Breast epithelium (tissue), 4 donors: ENCODE data around the gene RNF6. TPM values are rescaled to one million over a fixed set of nuclear protein-coding genes. Genes with fewer than 3 reads are reported as not detected.

ENCODE experiments used
- DNase-seq, 2 donors: peaks; one replicate each; pipeline ENCODE4 v3.0.0-alpha.2; 2019; ENCODE audit warnings: low spot score in 2 of 2
- H3K27ac ChIP-seq, 2 donors: fragments of 200-600 bp; sonication (generic) in 1 of 2; one replicate each; pipeline ENCODE4 v1.5.1; 2016 to 2019; ENCODE audit warnings: mild to moderate bottlenecking in 1 of 2
- H3K27me3 ChIP-seq, 2 donors: fragments of 200-600 bp; sonication (generic) in 1 of 2; one replicate each; pipeline versions ENCODE4 v1.5.1 to v1.6.0; 2017 to 2019; ENCODE audit warnings: control low read depth in 1 of 2, mild to moderate bottlenecking in 1 of 2
- H3K36me3 ChIP-seq: fragments of 200-600 bp; one replicate; pipeline ENCODE4 v1.5.1; 2019
- H3K4me1 ChIP-seq, 2 donors: fragments of 200-600 bp; sonication (generic); one replicate each; pipeline ENCODE4 v1.5.1; 2016 to 2019; ENCODE audit warnings: control low read depth in 1 of 2
- H3K4me3 ChIP-seq, 3 donors: fragments of 200-600 bp; sonication (generic); 1 replicate in 2 of 3; 2 replicates in 1 of 3; pipeline ENCODE4 v1.5.1; 2016 to 2019; ENCODE audit warnings: mild to moderate bottlenecking in 3 of 3, moderate library complexity in 2 of 3
- H3K9me3 ChIP-seq, 2 donors: fragments of 200-600 bp; sonication (generic) in 1 of 2; one replicate each; pipeline ENCODE4 v1.5.1; 2016 to 2019; ENCODE audit warnings: control low read depth in 1 of 2
- CTCF ChIP-seq, 3 donors: fragments of 450-650 bp; IDR thresholded peaks; one replicate each; pipeline ENCODE4 v1.5.1; 2016 to 2017; ENCODE audit warnings: antibody characterized with exemption in 3 of 3, mild to moderate bottlenecking in 3 of 3, moderate library complexity in 3 of 3
- POLR2A ChIP-seq: fragments of 450-650 bp; IDR thresholded peaks from one replicate; pipeline ENCODE4 v1.6.1; 2016; ENCODE audit warnings: antibody characterized with exemption, mild to moderate bottlenecking, moderate library complexity
- POLR2AphosphoS5 ChIP-seq, 3 donors: sonication (generic); formaldehyde crosslinking; IDR thresholded peaks; one replicate each; pipeline ENCODE4 v1.6.1; 2017; ENCODE audit warnings: antibody characterized with exemption in 3 of 3
- intact Hi-C: fragments of 100-400 bp; cut with DNase I; formaldehyde crosslinking; loops from one replicate; pipeline ENCODE4 v1.15.1; 2023; ENCODE audit warnings: low total_unique reads
- total RNA-seq, 3 donors: library from RNA; depleted of rRNA; stranded (reverse); fragments of >200 nt; gene quantifications; one replicate each; pipeline ENCODE4 v1.1.0, GENCODE V29; 2016

RNF6 gene
- total RNA-seq, 3 donors from 2014 or later: 21.0 to 31.5 (median 27.7) TPM

- Histone ChIP-seq H3K36me3 (no peaks in the 10 kb centered on the region), H3K4me3 (no peak overlapping the region), H3K9me3 (peaks cover 5 to 7% of the 10 kb centered on the region in 2 donors), H3K27me3 (no peaks in the 10 kb centered on the region), H3K27ac (no peak overlapping the region), H3K4me1 (no peaks in the 10 kb centered on the region)
- no peak for TF ChIP-seq POLR2A
- TF ChIP-seq POLR2AphosphoS5 (IDR thresholded peaks at IDR 0.05): no peak
- no peak for TF ChIP-seq CTCF (IDR thresholded peaks at IDR 0.05)
- DNase-seq: no peak
- intact Hi-C loops: no loop called here
These were observed 21.3 kb downstream of the RNF6 start for GRCh38 chr13:26200811-26201210.

DNA sequence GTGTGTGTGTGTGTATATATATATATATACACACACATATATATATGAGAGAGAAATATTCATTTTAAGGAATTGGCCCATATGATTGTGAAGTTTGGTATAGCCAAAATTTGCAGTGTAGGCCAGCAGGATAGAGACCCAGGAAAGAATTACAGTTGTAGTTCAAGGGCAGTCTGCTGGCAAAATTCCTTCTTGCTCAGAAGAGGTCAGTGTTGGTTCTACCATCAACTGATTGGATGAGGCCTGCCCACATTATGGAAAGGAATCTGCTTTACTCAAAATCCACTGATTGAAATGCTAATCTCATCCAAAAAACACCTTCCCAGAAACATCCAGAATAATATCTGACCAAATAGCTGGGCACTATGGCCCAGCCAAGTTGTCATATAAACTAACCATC, 24.0 kb downstream of the RNF6 start:
- DNase-seq: no peak
- Histone ChIP-seq H3K27me3 (no peaks in the 10 kb centered on the region), H3K36me3 (no peaks in the 10 kb centered on the region), H3K9me3 (peaks cover 5 to 7% of the 10 kb centered on the region in 2 donors), H3K4me3 (no peak overlapping the region), H3K27ac (no peak overlapping the region), H3K4me1 (no peaks in the 10 kb centered on the region)
- intact Hi-C loops: no loop called here
- no peak for TF ChIP-seq POLR2AphosphoS5 (IDR thresholded peaks at IDR 0.05)
- no peak for TF ChIP-seq CTCF (IDR thresholded peaks at IDR 0.05)
- no peak for TF ChIP-seq POLR2A

DNA sequence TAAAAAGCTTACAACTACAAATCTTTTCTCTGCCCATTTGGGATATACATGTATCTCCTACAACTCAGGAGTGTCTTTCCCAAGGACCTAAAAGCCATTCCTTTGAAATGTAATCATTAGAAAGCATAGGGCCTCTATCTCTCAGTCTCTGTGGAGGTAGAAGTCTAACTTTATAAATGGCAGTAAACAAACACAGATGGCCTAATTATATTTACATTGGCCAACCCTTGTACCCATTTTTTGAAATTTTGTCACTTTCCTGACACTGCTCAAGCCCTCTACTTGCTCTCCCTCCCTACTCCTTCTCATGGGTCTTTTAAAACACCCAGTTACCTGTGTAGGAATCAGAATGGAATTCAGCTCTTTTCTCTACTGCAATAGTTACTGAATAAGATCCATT, 24.8 kb downstream of the RNF6 start:
- intact Hi-C loops: no loop called here
- Histone ChIP-seq H3K36me3 (no peaks in the 10 kb centered on the region), H3K4me1 (no peaks in the 10 kb centered on the region), H3K27ac (no peak overlapping the region), H3K4me3 (no peak overlapping the region), H3K27me3 (no peaks in the 10 kb centered on the region), H3K9me3 (peaks cover 9 to 11% of the 10 kb centered on the region in 2 donors)
- TF ChIP-seq POLR2A (no peak), CTCF (IDR thresholded peaks at IDR 0.05) (no peak), POLR2AphosphoS5 (IDR thresholded peaks at IDR 0.05) (no peak)
- no peak for DNase-seq

GRCh38 chr13:26186995-26187394, 35.1 kb downstream of the RNF6 start:
- peak overlapping the region; percentile 55 to 92 (median 60) for H3K4me3 ChIP-seq
- intact Hi-C loops: loop anchor here (1.0 to 10.0 kb wide), 2 partner anchors 25 to 508 kb away; no protein-coding TSS in a partner anchor
- no peak for DNase-seq
- no peaks in the 10 kb centered on the region for H3K9me3 ChIP-seq
- no peaks in the 10 kb centered on the region for H3K4me1 ChIP-seq
- no peaks in the 10 kb centered on the region for H3K36me3 ChIP-seq
- TF ChIP-seq CTCF (IDR thresholded peaks at IDR 0.05) (no peak), POLR2A (no peak), POLR2AphosphoS5 (IDR thresholded peaks at IDR 0.05) (no peak)
- H3K27me3 ChIP-seq: no peaks in the 10 kb centered on the region
- peak overlapping the region; percentile 19 to 69 for H3K27ac ChIP-seq

GRCh38 chr13:26186118-26186870, 35.8 kb downstream of the RNF6 start:
- no peaks in the 10 kb centered on the region for H3K9me3 ChIP-seq
- TF ChIP-seq CTCF (IDR thresholded peaks at IDR 0.05): peak in 2 of 3 donors; percentile 28 to 56
- TF ChIP-seq POLR2AphosphoS5 (IDR thresholded peaks at IDR 0.05): peak; percentile 62 to 83 (median 64)
- no peak for TF ChIP-seq POLR2A
- peak; percentile 73 to 82 for DNase-seq
- H3K4me3 ChIP-seq: peak overlapping the region; percentile 55 to 92 (median 60)
- intact Hi-C loops: loop anchor here (10.0 kb wide), 1 partner anchor 509 kb away; no protein-coding TSS in a partner anchor
- peak overlapping the region; percentile 69 to 84 for H3K27ac ChIP-seq
- no peaks in the 10 kb centered on the region for H3K4me1 ChIP-seq
- no peaks in the 10 kb centered on the region for H3K27me3 ChIP-seq
- H3K36me3 ChIP-seq: no peaks in the 10 kb centered on the region
